Kidney glomerular epithelial cell (primary cell): ENCODE measurements around the gene LRRC70.
"Not testable (repeated sequence)": the region's sequence is repeated elsewhere in the genome, so short reads cannot be mapped to it uniquely, and the experiment has no call there.

Source experiments
- DNase-seq: peaks from one replicate; lab custom pipeline; 2025; lab: John Stamatoyannopoulos, UW

The LRRC70 gene, protein sequence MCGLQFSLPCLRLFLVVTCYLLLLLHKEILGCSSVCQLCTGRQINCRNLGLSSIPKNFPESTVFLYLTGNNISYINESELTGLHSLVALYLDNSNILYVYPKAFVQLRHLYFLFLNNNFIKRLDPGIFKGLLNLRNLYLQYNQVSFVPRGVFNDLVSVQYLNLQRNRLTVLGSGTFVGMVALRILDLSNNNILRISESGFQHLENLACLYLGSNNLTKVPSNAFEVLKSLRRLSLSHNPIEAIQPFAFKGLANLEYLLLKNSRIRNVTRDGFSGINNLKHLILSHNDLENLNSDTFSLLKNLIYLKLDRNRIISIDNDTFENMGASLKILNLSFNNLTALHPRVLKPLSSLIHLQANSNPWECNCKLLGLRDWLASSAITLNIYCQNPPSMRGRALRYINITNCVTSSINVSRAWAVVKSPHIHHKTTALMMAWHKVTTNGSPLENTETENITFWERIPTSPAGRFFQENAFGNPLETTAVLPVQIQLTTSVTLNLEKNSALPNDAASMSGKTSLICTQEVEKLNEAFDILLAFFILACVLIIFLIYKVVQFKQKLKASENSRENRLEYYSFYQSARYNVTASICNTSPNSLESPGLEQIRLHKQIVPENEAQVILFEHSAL

DNA sequence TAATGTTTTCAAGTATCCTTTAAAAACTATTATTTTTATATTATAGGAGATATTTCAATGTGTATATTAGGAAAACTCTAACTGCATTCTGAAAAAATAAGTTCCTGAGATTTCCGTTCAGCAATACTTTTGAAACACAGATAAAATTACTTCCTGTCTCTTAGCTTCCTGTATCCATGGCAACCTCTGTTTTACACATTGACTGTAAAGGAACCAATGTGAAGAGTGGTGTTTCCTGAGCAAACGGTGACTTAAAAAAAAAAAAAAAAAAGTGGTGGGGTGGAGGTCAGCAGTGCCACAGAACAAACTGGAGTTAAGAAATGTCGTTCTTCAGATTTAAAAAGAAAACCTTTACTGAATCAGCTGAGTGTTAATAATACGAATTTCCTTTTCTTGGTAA lies at the start of gene LRRC70:
TSS of gene LRRC70 (plus strand) at position 280 of the 400 bp plus-strand sequence. CDS start 620 bp downstream, outside the sequence.
- no peak for DNase-seq

DNA sequence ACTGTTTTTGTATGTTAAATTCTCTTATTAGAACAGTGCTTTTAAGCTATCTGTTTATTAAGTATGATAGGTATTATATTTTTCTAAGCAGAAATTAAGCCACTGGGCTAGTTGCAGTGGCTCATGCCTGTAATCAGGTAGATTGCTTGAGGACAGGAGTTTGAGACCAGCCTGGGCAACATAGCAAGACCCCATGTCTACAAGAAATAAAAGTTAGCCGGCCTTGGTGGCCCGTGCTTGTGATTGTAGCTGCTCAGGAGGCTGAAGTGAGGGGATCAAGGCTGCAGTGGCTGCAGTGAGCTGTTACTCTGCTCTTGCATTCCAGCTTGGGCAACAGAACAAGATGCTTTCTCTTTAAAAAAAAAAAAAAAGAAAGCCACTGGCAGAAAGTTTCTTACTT lies 45.0 kb upstream of the LRRC70 start:
- DNase-seq = no peak

DNA sequence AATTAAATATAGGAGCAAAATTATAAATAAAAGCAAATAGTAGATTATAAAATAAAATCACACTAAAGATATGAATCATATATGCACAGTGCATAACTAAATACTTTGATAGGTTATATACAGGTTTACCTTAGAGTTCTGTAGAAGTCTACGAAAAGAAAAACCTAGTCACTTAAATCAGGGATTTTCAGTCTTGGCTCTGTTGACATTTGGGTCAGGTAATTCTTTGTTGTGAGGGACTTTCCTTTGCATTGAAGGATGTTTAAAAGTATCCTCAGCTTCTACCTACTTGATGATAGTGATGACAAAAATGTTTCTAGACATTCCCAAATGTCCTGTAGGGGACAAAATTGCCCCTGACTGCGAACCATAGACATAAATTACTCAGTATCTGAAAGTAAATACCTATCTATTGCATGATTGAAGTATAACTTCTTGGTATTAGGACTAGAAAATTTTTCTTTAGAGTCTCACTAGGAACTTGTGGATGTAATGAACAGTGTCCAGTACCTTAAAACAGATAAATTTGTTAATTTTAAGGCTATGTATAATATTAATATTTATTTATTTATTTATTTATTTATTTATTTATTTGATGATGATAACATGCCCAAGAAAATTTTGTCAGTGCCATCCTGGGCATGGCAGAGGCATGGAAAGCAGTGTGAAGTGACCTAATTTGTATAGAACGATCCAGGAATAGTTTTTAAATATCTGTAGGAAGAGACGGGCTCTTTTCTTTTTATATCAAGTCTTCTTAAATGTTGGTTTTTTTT lies 44.0 kb upstream of the LRRC70 start:
- no peak for DNase-seq

GRCh38 chr5:62536232-62536631 lies 42.4 kb upstream of the LRRC70 start:
- no peak for DNase-seq

- DNase-seq = no peak
Measured at GRCh38 chr5:62536783-62537182, 41.8 kb upstream of the LRRC70 start.

- DNase-seq = no peak
Measured at GRCh38 chr5:62538017-62538942, 40.3 kb upstream of the LRRC70 start.

GRCh38 chr5:62542720-62543119 lies 35.9 kb upstream of the LRRC70 start:
- DNase-seq = no peak

DNA sequence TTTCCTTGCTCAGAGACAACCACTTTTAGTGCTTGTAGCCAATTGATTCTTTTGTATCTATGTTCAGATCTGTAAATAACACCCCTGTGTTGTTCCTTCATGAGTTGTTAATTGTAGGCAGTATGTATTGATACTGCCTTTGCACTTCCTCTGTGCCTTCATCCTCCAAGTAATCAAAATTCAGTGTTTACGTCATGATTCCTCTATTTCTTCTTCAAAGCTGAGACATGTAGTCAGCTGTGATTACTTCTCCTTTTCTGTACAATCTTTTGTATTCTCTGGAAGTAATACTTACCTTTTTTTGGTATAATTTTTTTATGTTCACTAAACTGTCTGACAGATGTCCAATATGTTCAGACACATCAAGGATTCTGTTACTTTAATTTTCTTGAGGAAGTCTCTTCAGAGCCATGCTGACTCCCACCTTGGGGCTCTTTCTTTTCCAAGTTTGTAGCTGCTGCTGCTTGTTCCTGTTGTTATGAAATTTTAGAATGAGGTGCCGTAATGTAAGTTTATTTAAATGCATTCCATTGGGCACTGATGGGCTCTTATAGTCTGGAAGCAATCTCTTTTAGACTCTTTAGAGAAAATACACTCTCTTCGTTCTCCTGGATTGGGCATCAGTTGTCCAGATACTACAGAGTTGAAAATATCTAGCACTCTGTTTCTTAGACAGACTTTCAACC lies 30.5 kb upstream of the LRRC70 start:
- no peak for DNase-seq

GRCh38 chr5:62550103-62550502 lies 28.5 kb upstream of the LRRC70 start:
- DNase-seq = no peak

DNA sequence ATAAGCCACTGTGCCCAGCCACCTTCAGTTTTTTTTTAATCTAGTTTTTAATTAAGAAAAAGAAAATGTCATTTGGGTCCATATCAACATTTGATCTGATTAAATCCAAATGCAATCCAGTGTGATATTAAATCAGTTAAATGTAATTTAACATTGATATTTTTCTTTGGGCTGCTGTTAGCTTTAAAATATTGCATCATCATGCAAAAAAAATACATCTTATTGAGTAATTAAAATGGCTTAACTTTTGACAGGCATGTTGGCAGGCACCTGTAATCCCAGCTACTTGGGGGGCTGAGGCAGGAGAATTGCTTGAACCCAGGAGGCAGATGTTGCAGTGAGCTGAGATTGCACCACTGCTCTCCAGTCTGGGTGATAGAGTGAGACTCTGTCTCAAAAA lies 22.7 kb upstream of the LRRC70 start:
- DNase-seq = no peak

DNA sequence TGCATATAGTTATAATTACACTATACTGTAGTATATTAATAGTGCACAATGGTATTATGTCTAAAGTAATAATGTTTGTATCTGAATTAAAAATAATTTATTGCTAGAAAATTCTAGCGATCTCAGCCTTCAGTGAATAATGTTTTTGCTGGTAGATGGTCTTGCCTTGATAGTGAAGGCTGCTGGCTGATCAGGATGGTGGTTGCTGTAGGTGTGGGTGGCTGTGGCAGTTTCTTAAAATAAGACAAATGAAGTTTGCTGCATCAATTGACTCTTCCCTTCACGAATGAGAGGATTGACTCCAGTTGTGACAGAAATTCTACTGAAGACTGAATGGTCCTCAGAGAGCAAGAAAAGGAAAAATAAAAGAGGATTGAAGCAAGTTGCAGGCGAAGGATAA lies 19.7 kb upstream of the LRRC70 start:
- DNase-seq = no peak

- DNase-seq = no peak
Measured at GRCh38 chr5:62560786-62561185, 17.8 kb upstream of the LRRC70 start.

- DNase-seq = no peak
Measured at GRCh38 chr5:62561896-62562295, 16.7 kb upstream of the LRRC70 start.

- DNase-seq = no peak
Measured at GRCh38 chr5:62562867-62563266, 15.8 kb upstream of the LRRC70 start.

DNA sequence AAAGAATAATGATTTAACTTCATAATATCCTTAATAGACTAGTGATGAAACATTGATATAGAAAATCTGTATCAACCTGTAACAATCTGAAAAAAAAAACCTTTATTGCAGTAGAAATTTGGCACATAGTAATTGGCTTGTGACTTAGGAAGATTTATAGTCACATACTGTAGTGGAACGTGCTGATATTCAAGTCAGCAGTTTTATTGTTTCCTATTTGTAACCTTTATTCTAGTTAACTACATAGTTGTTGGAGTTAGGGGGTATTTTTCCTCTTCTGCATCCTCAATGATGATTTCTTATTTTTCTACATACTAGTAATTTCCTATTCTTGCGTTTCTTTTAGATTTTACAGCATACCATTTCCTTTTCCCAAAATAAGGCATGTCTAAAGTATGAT lies 14.5 kb upstream of the LRRC70 start:
- no peak for DNase-seq

DNA sequence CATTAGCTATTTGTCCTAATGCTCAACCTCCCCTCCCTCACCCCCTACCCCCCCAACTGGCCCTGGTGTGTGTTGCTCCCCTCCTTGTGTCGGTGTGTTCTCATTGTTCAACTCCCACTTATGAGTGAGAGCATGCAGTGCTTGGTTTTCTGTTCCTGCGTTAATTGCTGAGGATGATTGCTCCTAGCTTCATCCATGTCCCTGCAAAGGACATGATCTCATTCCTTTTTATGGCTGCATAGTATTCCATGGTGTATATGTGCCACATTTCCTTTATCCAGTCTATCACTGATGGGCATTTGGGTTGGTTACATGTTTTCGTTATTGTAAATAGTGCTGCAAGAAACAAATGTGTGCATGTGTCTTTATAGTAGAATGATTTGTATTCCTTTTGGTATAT lies 12.9 kb upstream of the LRRC70 start:
- not testable (repeated sequence) for DNase-seq

- DNase-seq = no peak
Measured at GRCh38 chr5:62568143-62568542, 10.5 kb upstream of the LRRC70 start.

- no peak for DNase-seq
Measured at GRCh38 chr5:62568800-62569432, 9.7 kb upstream of the LRRC70 start.

GRCh38 chr5:62569470-62569869 lies 9.1 kb upstream of the LRRC70 start:
- DNase-seq = no peak

DNA sequence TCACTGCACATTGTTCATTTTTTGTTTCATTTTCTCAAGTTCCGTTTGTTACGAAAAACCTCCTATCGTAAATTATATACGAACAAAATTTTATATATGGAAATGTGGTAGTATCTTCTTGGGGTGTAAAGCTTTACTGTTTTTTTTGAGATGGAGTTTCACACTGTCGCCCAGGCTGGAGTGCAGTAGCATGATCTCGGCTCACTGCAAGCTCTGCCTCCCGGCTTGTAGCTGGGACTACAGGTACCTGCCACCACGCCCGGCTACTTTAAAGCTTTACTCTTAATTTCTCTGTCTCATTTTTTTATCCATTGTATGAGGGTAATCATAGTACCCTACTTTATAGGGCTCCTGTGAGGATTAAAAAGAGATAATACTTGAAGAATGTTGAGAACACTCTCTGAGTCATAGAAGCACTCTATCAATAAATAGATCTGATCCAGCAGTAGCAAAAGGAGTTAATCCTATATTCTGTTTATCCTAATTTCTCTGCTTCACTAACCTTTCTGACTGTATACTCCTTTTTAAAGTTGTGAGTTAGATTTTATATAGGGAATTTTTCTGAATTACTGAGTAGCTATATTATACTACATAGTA lies 5.6 kb upstream of the LRRC70 start:
- no peak for DNase-seq
